HCT116 (cell line): ENCODE data around the gene GFOD2.

Experiments used
- CTCF ChIP-seq, 3 experiments: fragments of 200-600 bp in 1 of 3; sonication (generic) in 1 of 3; IDR thresholded peaks in 2 of 3; conservative IDR thresholded peaks in 1 of 3; 2 replicates each; pipeline ENCODE4 v1.5.1; 2012 to 2017; ENCODE audit warnings: low read depth in 2 of 3, low read length in 2 of 3, antibody characterized with exemption in 1 of 3, borderline replicate concordance in 1 of 3, control low read depth in 1 of 3, mild to moderate bottlenecking in 1 of 3, mixed read lengths in 1 of 3, mixed run types in 1 of 3, moderate library complexity in 1 of 3; ENCODE audit not compliant: insufficient read depth in 1 of 3
- EZH2 ChIP-seq: fragments of 200-600 bp; sonication (generic); IDR thresholded peaks from 2 replicates; pipeline ENCODE4 v1.6.1; 2017; ENCODE audit warnings: antibody characterized with exemption, mixed run types
- POLR2A ChIP-seq: IDR thresholded peaks from 2 replicates; pipeline ENCODE4 v1.7.0; 2011; ENCODE audit warnings: borderline replicate concordance; ENCODE audit not compliant: insufficient read depth, insufficient read length; ENCODE audit errors: extremely low read depth
- POLR2AphosphoS5 ChIP-seq: IDR thresholded peaks from 2 replicates; pipeline ENCODE4 v1.6.1; 2011; ENCODE audit warnings: mild to moderate bottlenecking, low read depth, low read length, moderate library complexity
- RAD21 ChIP-seq: IDR thresholded peaks from 2 replicates; pipeline ENCODE4 v1.6.1; 2012; ENCODE audit warnings: low read depth, mild to moderate bottlenecking
- YY1 ChIP-seq: IDR thresholded peaks from 2 replicates; pipeline ENCODE4 v1.6.1; 2011; ENCODE audit warnings: low read length, low read depth, moderate library complexity, mild to moderate bottlenecking; ENCODE audit not compliant: insufficient replicate concordance; ENCODE audit errors: extremely low read depth
- TF ChIP-seq, protein P1 (sequence below): IDR thresholded peaks from 2 replicates; pipeline ENCODE4 v1.6.1; 2012

GRCh38 chr16:67758966-67759365 is 39.9 kb upstream of the GFOD2 start:
- TF ChIP-seq RAD21 (no peak), CTCF (IDR thresholded peaks at IDR 0.05 in 2 of 3, conservative IDR thresholded peaks at IDR 0.05 in 1 of 3; ENCODE audit: borderline replicate concordance in 1 of 3, insufficient read depth in 1 of 3, low read depth in 2 of 3, low read length in 2 of 3) (no peak), YY1 (no peak), POLR2AphosphoS5 (no peak), POLR2A (no peak), EZH2 (no peak)
- TF ChIP-seq, protein P1, sequence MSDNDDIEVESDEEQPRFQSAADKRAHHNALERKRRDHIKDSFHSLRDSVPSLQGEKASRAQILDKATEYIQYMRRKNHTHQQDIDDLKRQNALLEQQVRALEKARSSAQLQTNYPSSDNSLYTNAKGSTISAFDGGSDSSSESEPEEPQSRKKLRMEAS: no peak
